HEK293 (cell line): ENCODE results near the gene DMPK.

ENCODE experiments used
- CTCF ChIA-PET: fragments of 350-600 bp; formaldehyde crosslinking; extraction: SDS; loops from one replicate; lab custom pipeline; 2021; ENCODE audit warnings: antibody characterized with exemption; lab: Yijun Ruan, JAX
- POLR2A ChIA-PET: fragments of 300-600 bp; formaldehyde crosslinking; extraction: SDS; loops from one replicate; lab custom pipeline; 2020; ENCODE audit warnings: antibody characterized with exemption, inconsistent platforms; lab: Yijun Ruan, JAX
- H3K27ac ChIP-seq: fragments of 200-500 bp; sonication (Bioruptor generic); 2 replicates; pipeline ENCODE4 v1.5.1; 2014; ENCODE audit warnings: low read depth, low read length, control low read depth, inconsistent platforms; ENCODE audit errors: extremely low read depth
- H3K36me3 ChIP-seq, 2 experiments: fragments of 200-500 bp in 1 of 2; sonication (Bioruptor generic) in 1 of 2; 1 replicate in 1 of 2; 2 replicates in 1 of 2; pipeline ENCODE4 v1.5.1; 2014 to 2017; ENCODE audit warnings: inconsistent platforms in 2 of 2, low read length in 2 of 2; ENCODE audit not compliant: control insufficient read depth in 2 of 2, insufficient read depth in 1 of 2
- H3K4me1 ChIP-seq: fragments of 200-500 bp; sonication (Bioruptor generic); 2 replicates; pipeline ENCODE4 v1.5.1; 2014; ENCODE audit warnings: mild to moderate bottlenecking, low read length, inconsistent platforms; ENCODE audit not compliant: control insufficient read depth, insufficient read depth
- H3K4me3 ChIP-seq: 2 replicates; pipeline ENCODE4 v1.5.1; 2011; ENCODE audit warnings: low read depth, mild to moderate bottlenecking, control low read depth, low read length, moderate library complexity
- H3K9me3 ChIP-seq: fragments of 200-500 bp; sonication (Bioruptor generic); 2 replicates; pipeline ENCODE4 v1.5.1; 2014; ENCODE audit warnings: low read depth, low read length, inconsistent platforms; ENCODE audit not compliant: control insufficient read depth, insufficient read depth
- KLF1 ChIP-seq: fragments of 450-650 bp; formaldehyde crosslinking; IDR thresholded peaks from 2 replicates; pipeline ENCODE4 v1.5.1; 2016; ENCODE audit warnings: missing biosample characterization, missing genetic modification characterization
- KLF9 ChIP-seq: fragments of 450-650 bp; formaldehyde crosslinking; IDR thresholded peaks from 2 replicates; pipeline ENCODE4 v1.5.1; 2016; ENCODE audit warnings: missing biosample characterization, missing genetic modification characterization, low read depth
- OSR2 ChIP-seq: fragments of 450-650 bp; formaldehyde crosslinking; IDR thresholded peaks from 2 replicates; pipeline ENCODE4 v1.5.1; 2016; ENCODE audit warnings: missing biosample characterization, missing genetic modification characterization
- TSHZ1 ChIP-seq: fragments of 450-650 bp; formaldehyde crosslinking; IDR thresholded peaks from 2 replicates; pipeline ENCODE4 v1.5.1; 2016; ENCODE audit warnings: missing biosample characterization, missing genetic modification characterization, borderline replicate concordance
- ZBTB20 ChIP-seq: fragments of 450-650 bp; formaldehyde crosslinking; IDR thresholded peaks from 2 replicates; pipeline ENCODE4 v1.5.1; 2016; ENCODE audit warnings: missing biosample characterization, missing genetic modification characterization
- ZBTB7A ChIP-seq: fragments of 450-650 bp; formaldehyde crosslinking; IDR thresholded peaks from 2 replicates; pipeline ENCODE4 v1.5.1; 2016; ENCODE audit warnings: low read depth, missing biosample characterization, missing genetic modification characterization
- ZIC2 ChIP-seq: fragments of 450-650 bp; formaldehyde crosslinking; IDR thresholded peaks from 2 replicates; pipeline ENCODE4 v1.5.1; 2016; ENCODE audit warnings: missing biosample characterization, missing genetic modification characterization
- ZNF175 ChIP-seq: fragments of 450-650 bp; formaldehyde crosslinking; IDR thresholded peaks from 2 replicates; pipeline ENCODE4 v1.5.1; 2016; ENCODE audit warnings: missing biosample characterization, missing genetic modification characterization
- ZNF2 ChIP-seq: fragments of 450-650 bp; formaldehyde crosslinking; IDR thresholded peaks from 2 replicates; pipeline ENCODE4 v1.5.1; 2016; ENCODE audit warnings: missing biosample characterization, missing genetic modification characterization
- ZNF248 ChIP-seq: fragments of 450-650 bp; formaldehyde crosslinking; IDR thresholded peaks from 2 replicates; pipeline ENCODE4 v1.5.1; 2017; ENCODE audit warnings: missing biosample characterization, missing genetic modification characterization
- ZNF354C ChIP-seq: fragments of 450-650 bp; formaldehyde crosslinking; IDR thresholded peaks from 2 replicates; pipeline ENCODE4 v1.5.1; 2016; ENCODE audit warnings: missing biosample characterization, missing genetic modification characterization, low read depth, borderline replicate concordance
- ZNF623 ChIP-seq: fragments of 450-650 bp; formaldehyde crosslinking; IDR thresholded peaks from 2 replicates; pipeline ENCODE4 v1.5.1; 2016; ENCODE audit warnings: missing biosample characterization, missing genetic modification characterization
- ZNF658 ChIP-seq: fragments of 450-650 bp; formaldehyde crosslinking; IDR thresholded peaks from 2 replicates; pipeline ENCODE4; 2016; ENCODE audit warnings: missing biosample characterization, missing genetic modification characterization
- ZNF660 ChIP-seq: fragments of 450-650 bp; IDR thresholded peaks from 2 replicates; pipeline ENCODE4 v1.5.1; 2018; ENCODE audit warnings: missing biosample characterization, mild to moderate bottlenecking, missing genetic modification characterization
- ZNF677 ChIP-seq: fragments of 450-650 bp; IDR thresholded peaks from 2 replicates; pipeline ENCODE4 v1.5.0; 2018; ENCODE audit warnings: missing biosample characterization, mild to moderate bottlenecking, missing genetic modification characterization, moderate library complexity
- ZNF785 ChIP-seq: fragments of 450-650 bp; formaldehyde crosslinking; IDR thresholded peaks from 2 replicates; pipeline ENCODE4 v1.5.1; 2016; ENCODE audit warnings: missing biosample characterization, missing genetic modification characterization
- ZNF792 ChIP-seq: fragments of 450-650 bp; formaldehyde crosslinking; IDR thresholded peaks from 2 replicates; pipeline ENCODE4 v1.5.1; 2016; ENCODE audit warnings: missing biosample characterization, missing genetic modification characterization
- ZSCAN5A ChIP-seq: fragments of 450-650 bp; formaldehyde crosslinking; IDR thresholded peaks from 2 replicates; pipeline ENCODE4 v1.5.1; 2016; ENCODE audit warnings: missing biosample characterization, missing genetic modification characterization
- TF ChIP-seq, protein P1 (sequence below): fragments of 450-650 bp; formaldehyde crosslinking; IDR thresholded peaks from 2 replicates; pipeline ENCODE4 v1.5.1; 2017; ENCODE audit warnings: missing biosample characterization, mild to moderate bottlenecking, missing genetic modification characterization, moderate library complexity
- TF ChIP-seq, protein P2 (sequence below): fragments of 450-650 bp; formaldehyde crosslinking; IDR thresholded peaks from 2 replicates; pipeline ENCODE4 v1.5.1; 2016; ENCODE audit warnings: missing biosample characterization, missing genetic modification characterization

The DMPK gene

DNA sequence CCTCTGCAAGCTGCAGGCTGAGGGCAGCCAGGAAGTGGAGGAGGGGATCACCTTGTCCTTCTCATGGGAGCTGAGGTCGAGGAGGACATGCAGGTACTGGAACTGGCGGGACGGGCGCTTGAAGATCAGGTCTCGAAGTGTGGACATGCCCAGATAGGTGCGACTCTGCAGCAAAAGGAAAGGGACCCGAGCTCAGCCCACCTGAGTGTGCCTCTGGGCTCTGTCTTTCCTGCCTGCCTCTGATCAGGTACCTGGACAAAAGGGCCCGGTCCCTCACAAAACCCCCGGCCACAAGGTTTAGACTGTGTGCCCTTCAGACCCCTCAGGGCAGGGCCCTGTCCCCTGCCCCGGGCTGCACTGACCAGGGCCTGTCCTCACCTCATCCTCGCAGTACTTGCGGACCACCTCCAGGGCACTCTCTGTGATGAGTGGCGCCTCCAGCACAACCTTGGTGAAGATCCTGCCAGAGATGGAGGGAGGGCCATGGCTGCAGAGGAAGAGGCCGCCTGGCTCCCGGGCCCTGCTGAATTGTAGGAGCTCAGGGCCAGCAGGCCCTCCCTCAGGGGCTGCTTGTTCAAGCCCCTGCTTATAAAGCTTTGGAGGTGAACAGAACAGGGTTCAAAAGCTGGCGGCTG, 45.3 kb upstream of the DMPK start:
- Histone ChIP-seq H3K27ac (no peak overlapping the region), H3K4me3 (no peak overlapping the region), H3K9me3 (no peaks in the 10 kb centered on the region), H3K4me1 (no peaks in the 10 kb centered on the region), H3K36me3 (peaks cover 20 to 96% of the 10 kb centered on the region in 2 experiments; a peak in 2 of 3 replicates)
- POLR2A ChIA-PET: interaction anchor here (1.0 to 1.6 kb wide), 3 partner anchors 10 to 54 kb away, joined by 3 to 6 read pairs (median 3); partner anchors contain the start of gene SYMPK
- TF ChIP-seq ZNF248 (no peak), ZNF175 (tag by site-specific recombination) (no peak), KLF9 (tag by site-specific recombination) (no peak), ZSCAN5A (no peak), ZBTB7A (tag by site-specific recombination) (no peak), ZNF792 (tag by site-specific recombination) (no peak), ZNF677 (no peak), ZNF2 (tag by site-specific recombination) (no peak), ZNF785 (tag by site-specific recombination) (no peak), OSR2 (tag by site-specific recombination) (no peak), TSHZ1 (tag by site-specific recombination) (no peak), ZNF354C (no peak)
- CTCF ChIA-PET: interaction anchor here (3.4 to 4.1 kb wide), 2 partner anchors 10 to 55 kb away, joined by 12 to 35 read pairs; no protein-coding TSS in a partner anchor

- POLR2A ChIA-PET: interaction anchor here (1.2 to 1.6 kb wide), 2 partner anchors 36 to 54 kb away, joined by 3 read pairs; partner anchors contain the start of gene SYMPK
- Histone ChIP-seq H3K4me3 (no peak overlapping the region), H3K4me1 (no peaks in the 10 kb centered on the region), H3K36me3 (peaks cover 13 to 93% of the 10 kb centered on the region in 2 experiments; a peak in 2 of 3 replicates), H3K9me3 (no peaks in the 10 kb centered on the region), H3K27ac (peak overlapping the region; percentile 4; the same call in 1 of the 2 replicates)
- CTCF ChIA-PET: interaction anchor here (0.9 to 4.1 kb wide), 3 partner anchors 10 to 55 kb away, joined by 5 to 35 read pairs (median 12); no protein-coding TSS in a partner anchor
- TF ChIP-seq ZNF660 (tag by site-specific recombination) (no peak), ZBTB20 (no peak), KLF1 (tag by site-specific recombination) (no peak), ZBTB7A (tag by site-specific recombination) (no peak), ZNF658 (tag by site-specific recombination) (no peak), ZNF623 (tag by site-specific recombination) (no peak), ZIC2 (tag by site-specific recombination) (no peak)
- TF ChIP-seq, protein P1, sequence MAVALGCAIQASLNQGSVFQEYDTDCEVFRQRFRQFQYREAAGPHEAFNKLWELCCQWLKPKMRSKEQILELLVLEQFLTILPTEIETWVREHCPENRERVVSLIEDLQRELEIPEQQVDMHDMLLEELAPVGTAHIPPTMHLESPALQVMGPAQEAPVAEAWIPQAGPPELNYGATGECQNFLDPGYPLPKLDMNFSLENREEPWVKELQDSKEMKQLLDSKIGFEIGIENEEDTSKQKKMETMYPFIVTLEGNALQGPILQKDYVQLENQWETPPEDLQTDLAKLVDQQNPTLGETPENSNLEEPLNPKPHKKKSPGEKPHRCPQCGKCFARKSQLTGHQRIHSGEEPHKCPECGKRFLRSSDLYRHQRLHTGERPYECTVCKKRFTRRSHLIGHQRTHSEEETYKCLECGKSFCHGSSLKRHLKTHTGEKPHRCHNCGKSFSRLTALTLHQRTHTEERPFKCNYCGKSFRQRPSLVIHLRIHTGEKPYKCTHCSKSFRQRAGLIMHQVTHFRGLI (tag by site-specific recombination): no peak
- TF ChIP-seq, protein P2, sequence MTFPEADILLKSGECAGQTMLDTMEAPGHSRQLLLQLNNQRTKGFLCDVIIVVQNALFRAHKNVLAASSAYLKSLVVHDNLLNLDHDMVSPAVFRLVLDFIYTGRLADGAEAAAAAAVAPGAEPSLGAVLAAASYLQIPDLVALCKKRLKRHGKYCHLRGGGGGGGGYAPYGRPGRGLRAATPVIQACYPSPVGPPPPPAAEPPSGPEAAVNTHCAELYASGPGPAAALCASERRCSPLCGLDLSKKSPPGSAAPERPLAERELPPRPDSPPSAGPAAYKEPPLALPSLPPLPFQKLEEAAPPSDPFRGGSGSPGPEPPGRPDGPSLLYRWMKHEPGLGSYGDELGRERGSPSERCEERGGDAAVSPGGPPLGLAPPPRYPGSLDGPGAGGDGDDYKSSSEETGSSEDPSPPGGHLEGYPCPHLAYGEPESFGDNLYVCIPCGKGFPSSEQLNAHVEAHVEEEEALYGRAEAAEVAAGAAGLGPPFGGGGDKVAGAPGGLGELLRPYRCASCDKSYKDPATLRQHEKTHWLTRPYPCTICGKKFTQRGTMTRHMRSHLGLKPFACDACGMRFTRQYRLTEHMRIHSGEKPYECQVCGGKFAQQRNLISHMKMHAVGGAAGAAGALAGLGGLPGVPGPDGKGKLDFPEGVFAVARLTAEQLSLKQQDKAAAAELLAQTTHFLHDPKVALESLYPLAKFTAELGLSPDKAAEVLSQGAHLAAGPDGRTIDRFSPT (tag by site-specific recombination): no peak
Measured at GRCh38 chr19:45826934-45827333, 44.6 kb upstream of the DMPK start.
